Neutrophil (primary cell): ENCODE measurements around the gene COL18A1.

Experiments used
- H3K27ac ChIP-seq: fragments of 200-600 bp; sonication (generic); 2 replicates; pipeline ENCODE4 v1.5.1; 2016; ENCODE audit warnings: mild to moderate bottlenecking, moderate library complexity
- H3K27me3 ChIP-seq: fragments of 200-600 bp; sonication (generic); 2 replicates; pipeline ENCODE4 v1.6.0; 2016; ENCODE audit warnings: mild to moderate bottlenecking
- H3K36me3 ChIP-seq: fragments of 200-600 bp; sonication (generic); 2 replicates; pipeline ENCODE4 v1.5.1; 2017
- H3K4me1 ChIP-seq, 2 experiments: fragments of 200-600 bp in 1 of 2; sonication (generic) in 1 of 2; 1 replicate in 1 of 2; 2 replicates in 1 of 2; pipeline versions ENCODE4 v1.5.1 to v1.6.1; 2013 to 2016; ENCODE audit warnings: low read depth in 1 of 2, low read length in 1 of 2, mild to moderate bottlenecking in 1 of 2, moderate library complexity in 1 of 2; ENCODE audit not compliant: control insufficient read depth in 1 of 2, insufficient read depth in 1 of 2
- H3K4me3 ChIP-seq, 2 experiments: fragments of 200-600 bp in 1 of 2; sonication (generic) in 1 of 2; 1 replicate in 1 of 2; 2 replicates in 1 of 2; pipeline ENCODE4 v1.5.1; 2013 to 2016; ENCODE audit warnings: low read depth in 1 of 2, low read length in 1 of 2, mild to moderate bottlenecking in 1 of 2, moderate library complexity in 1 of 2
- H3K9me3 ChIP-seq: fragments of 200-600 bp; sonication (generic); 2 replicates; pipeline ENCODE4 v1.5.1; 2016
- CTCF ChIP-seq: fragments of 200-600 bp; sonication (generic); IDR thresholded peaks from 2 replicates; pipeline ENCODE4 v1.5.1; 2016; ENCODE audit warnings: antibody characterized with exemption

The COL18A1 gene

GRCh38 chr21:45456584-45457160 lies 51.7 kb downstream of the COL18A1 start:
- H3K36me3 ChIP-seq = no peaks in the 10 kb centered on the region
- no peak for TF ChIP-seq CTCF
- H3K9me3 ChIP-seq = no peaks in the 10 kb centered on the region
- H3K27me3 ChIP-seq = peaks cover 26% of the 10 kb centered on the region
- no peak overlapping the region for H3K4me3 ChIP-seq
- H3K27ac ChIP-seq = no peak overlapping the region
- no peaks in the 10 kb centered on the region for H3K4me1 ChIP-seq

GRCh38 chr21:45457161-45457831 lies 52.3 kb downstream of the COL18A1 start:
- Histone ChIP-seq H3K27ac (no peak overlapping the region), H3K27me3 (peaks cover 26% of the 10 kb centered on the region), H3K4me1 (no peaks in the 10 kb centered on the region), H3K36me3 (no peaks in the 10 kb centered on the region), H3K4me3 (no peak overlapping the region), H3K9me3 (no peaks in the 10 kb centered on the region)
- TF ChIP-seq CTCF = no peak

- TF ChIP-seq CTCF = no peak
- H3K4me1 ChIP-seq = no peaks in the 10 kb centered on the region
- H3K27me3 ChIP-seq = peaks cover 29% of the 10 kb centered on the region
- no peak overlapping the region for H3K27ac ChIP-seq
- no peaks in the 10 kb centered on the region for H3K9me3 ChIP-seq
- no peaks in the 10 kb centered on the region for H3K36me3 ChIP-seq
- no peak overlapping the region for H3K4me3 ChIP-seq
Measured at GRCh38 chr21:45457832-45458172, 52.8 kb downstream of the COL18A1 start.

- no peak for TF ChIP-seq CTCF
- Histone ChIP-seq H3K9me3 (no peaks in the 10 kb centered on the region), H3K27me3 (peaks cover 37% of the 10 kb centered on the region), H3K4me3 (no peak overlapping the region), H3K27ac (no peak overlapping the region), H3K36me3 (no peaks in the 10 kb centered on the region), H3K4me1 (no peaks in the 10 kb centered on the region)
Measured at GRCh38 chr21:45458281-45459170, 53.6 kb downstream of the COL18A1 start.

GRCh38 chr21:45459171-45460010 lies 54.4 kb downstream of the COL18A1 start:
- H3K27ac ChIP-seq = no peak overlapping the region
- H3K27me3 ChIP-seq = peaks cover 41% of the 10 kb centered on the region
- no peaks in the 10 kb centered on the region for H3K36me3 ChIP-seq
- no peak for TF ChIP-seq CTCF
- no peaks in the 10 kb centered on the region for H3K4me1 ChIP-seq
- H3K4me3 ChIP-seq = no peak overlapping the region
- no peaks in the 10 kb centered on the region for H3K9me3 ChIP-seq
